Astrocyte of the cerebellum (primary cell): ENCODE results near the gene CCDC197.

Experiments
- DNase-seq: peaks from one replicate; pipeline ENCODE4 v3.0.0-alpha.2; 2011; ENCODE audit warnings: low read depth
- H3K4me3 ChIP-seq: 2 replicates; pipeline ENCODE4 v1.5.1; 2011; ENCODE audit warnings: mild to moderate bottlenecking, low read depth, low read length, moderate library complexity
- CTCF ChIP-seq: IDR thresholded peaks from 2 replicates; pipeline ENCODE4 v1.5.1; 2012; ENCODE audit warnings: low read length, low read depth, moderate library complexity, mild to moderate bottlenecking; ENCODE audit errors: missing control alignments
- in situ Hi-C: cut with HindIII; loops from 2 replicates; pipeline ENCODE4 v1.10.0; 2017; ENCODE audit warnings: low sequenced_read_pairs

Gene CCDC197

GRCh38 chr14:94026889-94027469 is 29.9 kb downstream of the CCDC197 start:
- TF ChIP-seq CTCF, result no peak
- no peak for DNase-seq
- in situ Hi-C loops, result loop anchor here (5.0 kb wide), 2 partner anchors 55 to 95 kb away; no protein-coding TSS in a partner anchor
- H3K4me3 ChIP-seq, result peak overlapping the region; percentile 58

GRCh38 chr14:94027566-94028449 is 30.7 kb downstream of the CCDC197 start:
- H3K4me3 ChIP-seq, result no peak overlapping the region
- TF ChIP-seq CTCF, result no peak
- no peak for DNase-seq
- in situ Hi-C loops, result loop anchor here (5.0 kb wide), 2 partner anchors 56 to 94 kb away; no protein-coding TSS in a partner anchor

- TF ChIP-seq CTCF, result peak; percentile 9
- in situ Hi-C loops, result loop anchor here (5.0 kb wide), 2 partner anchors 56 to 94 kb away; no protein-coding TSS in a partner anchor
- DNase-seq, result peak; percentile 4
- no peak overlapping the region for H3K4me3 ChIP-seq
Observed at GRCh38 chr14:94028450-94028826, 31.3 kb downstream of the CCDC197 start.

GRCh38 chr14:94029265-94029664 is 32.2 kb downstream of the CCDC197 start:
- in situ Hi-C loops, result loop anchor here (5.0 kb wide), 2 partner anchors 57 to 93 kb away; no protein-coding TSS in a partner anchor
- TF ChIP-seq CTCF, result no peak
- no peak overlapping the region for H3K4me3 ChIP-seq
- DNase-seq, result no peak

- no peak overlapping the region for H3K4me3 ChIP-seq
- TF ChIP-seq CTCF, result no peak
- DNase-seq, result no peak
- in situ Hi-C loops, result loop anchor here (5.0 kb wide), 2 partner anchors 57 to 93 kb away; no protein-coding TSS in a partner anchor
Observed at GRCh38 chr14:94029671-94030203, 32.6 kb downstream of the CCDC197 start.

GRCh38 chr14:94030571-94030970 is 33.5 kb downstream of the CCDC197 start:
- in situ Hi-C loops, result no loop called here
- H3K4me3 ChIP-seq, result no peak overlapping the region
- DNase-seq, result no peak
- TF ChIP-seq CTCF, result no peak
